GM12878 (cell line): Measurements from ENCODE around the gene ATP2C2. TPM values are rescaled to one million over a fixed set of nuclear protein-coding genes. Genes with fewer than 3 reads are reported as not detected.

Experiments used
- ATAC-seq: fragments of 200-7000 bp; cut with Tn5 transposase; 3 replicates; pipeline ENCODE4 v1.9.1; 2020; ENCODE audit warnings: mild to moderate bottlenecking, moderate library complexity
- BruUV-seq: library from RNA; stranded (reverse); fragments of 400-500 nt; replicated peaks from 2 replicates; lab custom pipeline; 2021; lab: Mats Ljungman, UMichigan
- CTCF ChIA-PET: fragments of 300-600 bp; sonication (Branson Sonifier 250); formaldehyde crosslinking; extraction: SDS; loops from one replicate; lab custom pipeline; 2021; ENCODE audit warnings: inconsistent platforms; lab: Yijun Ruan, JAX
- POLR2A ChIA-PET: fragments of 350-600 bp; formaldehyde crosslinking; extraction: SDS; loops from one replicate; lab custom pipeline; 2021; ENCODE audit warnings: inconsistent platforms; lab: Charles Lee
- RAD21 ChIA-PET: fragments of 300-600 bp; sonication (Branson Sonifier 250); formaldehyde crosslinking; loops from one replicate; lab custom pipeline; 2023; ENCODE audit warnings: antibody characterized with exemption; ENCODE audit not compliant: unreplicated experiment; lab: Charles Lee
- SMC1A ChIA-PET: fragments of 300-600 bp; sonication (Branson Sonifier 250); formaldehyde crosslinking; loops from one replicate; lab custom pipeline; 2023; ENCODE audit not compliant: unreplicated experiment, uncharacterized antibody; lab: Charles Lee
- DNase-seq: peaks from one replicate; pipeline ENCODE4 v3.0.0-alpha.2; 2011; ENCODE audit warnings: low read depth, low spot score
- FAIRE-seq: peaks from 3 replicates; lab custom pipeline; 2011; peaks lifted over from hg19 to GRCh38; lab: Jason Lieb, UNC
- H2AFZ ChIP-seq: 2 replicates; pipeline ENCODE4 v1.6.0; 2011; ENCODE audit warnings: low read depth, low read length, control low read depth; ENCODE audit not compliant: control insufficient read depth
- H3K27ac ChIP-seq: 2 replicates; pipeline ENCODE4 v1.5.1; 2011; ENCODE audit warnings: control low read depth; ENCODE audit not compliant: control insufficient read depth, insufficient read depth
- H3K27me3 ChIP-seq, 2 experiments: replicated peaks in 1 of 2; 2 replicates each; pipeline versions ENCODE4 v1.6.0 to v1.6.1; 2011; ENCODE audit warnings: low read length in 1 of 2; ENCODE audit not compliant: control insufficient read depth in 2 of 2, insufficient read depth in 2 of 2
- H3K36me3 ChIP-seq, 2 experiments: 2 replicates each; pipeline ENCODE4 v1.5.1; 2011; ENCODE audit warnings: low read length in 1 of 2; ENCODE audit not compliant: control insufficient read depth in 2 of 2, insufficient read depth in 2 of 2
- H3K4me1 ChIP-seq: 2 replicates; pipeline ENCODE4 v1.6.1; 2011; ENCODE audit warnings: mild to moderate bottlenecking, low read length, moderate library complexity, mixed read lengths; ENCODE audit not compliant: control insufficient read depth, insufficient read depth
- H3K4me2 ChIP-seq: 2 replicates; pipeline ENCODE4 v1.6.0; 2011; ENCODE audit warnings: control low read depth; ENCODE audit not compliant: control insufficient read depth, insufficient read depth
- H3K4me3 ChIP-seq: fragments of 200-600 bp; sonication (generic); 2 replicates; pipeline ENCODE4 v1.5.1; 2016
- H3K79me2 ChIP-seq: 2 replicates; pipeline ENCODE4 v1.6.0; 2011; ENCODE audit warnings: low read length; ENCODE audit not compliant: control insufficient read depth, insufficient read depth
- H3K9ac ChIP-seq: 2 replicates; pipeline ENCODE4 v1.8.0; 2011; ENCODE audit warnings: low read length, control low read depth, mixed read lengths; ENCODE audit not compliant: control insufficient read depth, insufficient read depth
- H3K9me3 ChIP-seq: replicated peaks from 3 replicates; pipeline ENCODE4 v1.5.1; 2011; ENCODE audit warnings: mild to moderate bottlenecking, low read length; ENCODE audit not compliant: control insufficient read depth, insufficient read depth
- H4K20me1 ChIP-seq: 2 replicates; pipeline ENCODE4 v1.6.0; 2011; ENCODE audit not compliant: control insufficient read depth, insufficient read depth
- CEBPB ChIP-seq, 2 experiments: fragments of 150-350 bp in 1 of 2; IDR thresholded peaks; 2 replicates each; pipeline ENCODE4 v1.6.1; 2012 to 2014; ENCODE audit warnings: low read depth in 2 of 2, low read length in 2 of 2, borderline replicate concordance in 1 of 2, inconsistent platforms in 1 of 2
- DPF2 ChIP-seq: fragments of 450-650 bp; IDR thresholded peaks from 2 replicates; pipeline ENCODE4 v1.6.1; 2017; ENCODE audit warnings: mild to moderate bottlenecking
- GABPA ChIP-seq: IDR thresholded peaks from 2 replicates; pipeline ENCODE4 v1.6.1; 2014; ENCODE audit warnings: antibody characterized with exemption, low read depth, mild to moderate bottlenecking, inconsistent platforms
- HCFC1 ChIP-seq: fragments of 150-350 bp; IDR thresholded peaks from 2 replicates; pipeline ENCODE4 v1.6.1; 2014; ENCODE audit warnings: low read length
- MLLT1 ChIP-seq: fragments of 450-650 bp; IDR thresholded peaks from 2 replicates; pipeline ENCODE4 v1.6.1; 2016; ENCODE audit warnings: mild to moderate bottlenecking
- MYC ChIP-seq: IDR thresholded peaks from 2 replicates; pipeline ENCODE4 v1.6.1; 2011; ENCODE audit warnings: mild to moderate bottlenecking, low read length, moderate library complexity, inconsistent platforms; ENCODE audit not compliant: insufficient read depth, insufficient replicate concordance, insufficient read length, severe bottlenecking
- RAD51 ChIP-seq: fragments of 450-650 bp; IDR thresholded peaks from 2 replicates; pipeline ENCODE4 v1.6.1; 2016; ENCODE audit warnings: moderate library complexity, mild to moderate bottlenecking, inconsistent platforms
- USF1 ChIP-seq: IDR thresholded peaks from 2 replicates; pipeline ENCODE4 v1.6.1; 2011; ENCODE audit warnings: borderline replicate concordance, low read depth, mild to moderate bottlenecking, moderate library complexity, mixed read lengths, low read length; ENCODE audit not compliant: insufficient read depth; ENCODE audit errors: extremely low read length
- WGBS: methylation state at CpG from one replicate; pipeline ENCODE4 v1.1.6; 2016; ENCODE audit warnings: low lambda C conversion rate; ENCODE audit not compliant: insufficient replicate concordance, insufficient coverage; ENCODE audit errors: missing lambda C conversion rate; 5-methylcytosine and 5-hydroxymethylcytosine counted together
- in situ Hi-C: fragments of 300-500 bp; cut with MboI; formaldehyde crosslinking; loops from 9 replicates; pipeline ENCODE4 v1.14.3; 2018; ENCODE audit warnings: mixed read lengths
- intact Hi-C: fragments of 100-400 bp; cut with micrococcal nuclease; formaldehyde crosslinking; loops from one replicate; pipeline ENCODE4 v1.14.2; 2022; ENCODE audit not compliant: unreplicated experiment
- polyA plus RNA-seq, 11 experiments: library from polyadenylated mRNA; depleted of rRNA in 4 of 11; unstranded in 6 of 11; stranded (reverse) in 5 of 11; fragments of >200 nt; fragmentation: Nextera tagmentation in 4 of 11; fragmentation: Illumina TruSeq in 1 of 11; extraction: Ambion mirVana in 4 of 11; extraction: Trizol in 1 of 11; gene quantifications; 1 replicate in 1 of 11; 2 replicates in 10 of 11; pipeline versions ENCODE4 v1.2.1 to v1.2.3, GENCODE V29; 2011 to 2016; ENCODE audit warnings: inconsistent platforms in 2 of 11, missing spikeins in 2 of 11, low read depth in 1 of 11
- total RNA-seq, 4 experiments: library from RNA; depleted of rRNA in 3 of 4; stranded (reverse); fragments of >200 nt in 3 of 4; fragmentation: Illumina TruSeq in 1 of 4; extraction: Trizol in 1 of 4; gene quantifications; 2 replicates each; pipeline versions ENCODE4 v1.2.1 to v1.2.3, GENCODE V29; 2013 to 2021

Gene ATP2C2
- total and polyA plus RNA-seq, 10 of the 15 experiments (the other 5 are each of a cell fraction or from before 2014, with no cell fraction given) = 0.05 to 0.19 TPM; not detected in 8

- in situ Hi-C loops = no loop called here
- ChIA-PET POLR2A (no interaction called here), SMC1A (no interaction called here), CTCF (no interaction called here), RAD21 (no interaction called here)
- no peak for ATAC-seq
- no peak overlapping the region for H3K4me3 ChIP-seq
- no peaks in the 10 kb centered on the region for H3K27me3 ChIP-seq
- H3K9ac ChIP-seq = no peak overlapping the region
- H2AFZ ChIP-seq = no peak overlapping the region
- no peak overlapping the region for H3K27ac ChIP-seq
- BruUV-seq = no TSS peak
- H3K9me3 ChIP-seq = no peaks in the 10 kb centered on the region
- H3K79me2 ChIP-seq = no peaks in the 10 kb centered on the region
- no peak for TF ChIP-seq HCFC1
- no peak for TF ChIP-seq DPF2
- no peak for TF ChIP-seq CEBPB (IDR thresholded peaks at IDR 0.05; ENCODE audit: borderline replicate concordance in 1 of 2, low read depth in 2 of 2, low read length in 2 of 2)
- no peaks in the 10 kb centered on the region for H3K36me3 ChIP-seq
- intact Hi-C loops = no loop called here
- H3K4me2 ChIP-seq = no peak overlapping the region
- DNase-seq = no peak
- no peak for FAIRE-seq
- H4K20me1 ChIP-seq = no peaks in the 10 kb centered on the region
- H3K4me1 ChIP-seq = no peaks in the 10 kb centered on the region
- WGBS = 81% methylated on average over 38 of the region's 38 CpGs
These were observed 90.5 kb downstream of the ATP2C2 start for GRCh38 chr16:84458606-84459532.

DNA sequence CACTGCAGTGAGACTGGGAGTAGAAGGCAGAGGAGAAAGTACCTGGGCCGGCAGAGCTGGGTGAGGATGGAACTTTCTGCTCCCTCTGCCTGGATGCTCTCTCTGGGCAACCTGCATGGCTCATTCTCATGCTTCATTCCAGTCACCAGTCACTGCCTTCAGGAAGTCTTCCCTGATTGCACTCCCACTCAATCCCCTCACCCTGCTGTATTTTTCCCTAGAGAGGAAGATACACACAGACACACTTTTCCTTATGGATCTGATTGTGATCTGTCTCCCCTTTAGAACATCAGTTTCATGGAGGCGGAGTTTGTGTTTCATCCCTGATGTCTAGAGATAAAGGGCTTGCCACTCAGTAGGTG lies 91.2 kb downstream of the ATP2C2 start:
- DNase-seq (no peak), FAIRE-seq (no peak), ATAC-seq (no peak)
- H3K27ac ChIP-seq = no peak overlapping the region
- CTCF ChIA-PET = no interaction called here
- H2AFZ ChIP-seq = no peak overlapping the region
- RAD21 ChIA-PET = no interaction called here
- no peaks in the 10 kb centered on the region for H3K9me3 ChIP-seq
- intact Hi-C loops = no loop called here
- no peak overlapping the region for H3K4me3 ChIP-seq
- 100% methylated on average over 2 of the region's 2 CpGs for WGBS
- POLR2A ChIA-PET = no interaction called here
- TF ChIP-seq GABPA = no peak
- no peak for TF ChIP-seq MYC
- no peak for TF ChIP-seq RAD51
- TF ChIP-seq USF1 = no peak
- TF ChIP-seq MLLT1 = no peak
- TF ChIP-seq CEBPB (IDR thresholded peaks at IDR 0.05; ENCODE audit: borderline replicate concordance in 1 of 2, low read depth in 2 of 2, low read length in 2 of 2) = no peak
- SMC1A ChIA-PET = no interaction called here
- H3K4me1 ChIP-seq = no peaks in the 10 kb centered on the region
- in situ Hi-C loops = no loop called here
- no TSS peak for BruUV-seq
- H3K79me2 ChIP-seq = no peaks in the 10 kb centered on the region
- no peaks in the 10 kb centered on the region for H4K20me1 ChIP-seq
- no peaks in the 10 kb centered on the region for H3K36me3 ChIP-seq
- H3K9ac ChIP-seq = no peak overlapping the region
- no peaks in the 10 kb centered on the region for H3K27me3 ChIP-seq
- no peak overlapping the region for H3K4me2 ChIP-seq
